Fibroblast of lung (primary cell): ENCODE measurements around the gene DHRS12. TPM values are rescaled to one million over a fixed set of nuclear protein-coding genes. Genes with fewer than 3 reads are reported as not detected.

Source experiments
- DNase-seq, 2 donors: peaks; one replicate each; pipeline versions ENCODE4 v3.0.0 to v3.0.0-alpha.2; 2010; ENCODE audit warnings: low read depth in 2 of 2
- H2AFZ ChIP-seq: 2 replicates; pipeline ENCODE4 v1.5.1; 2012; ENCODE audit warnings: low read length, control low read depth, inconsistent platforms
- H3K27ac ChIP-seq: 2 replicates; pipeline ENCODE4 v1.5.1; 2011; ENCODE audit warnings: low read length, control low read depth; ENCODE audit not compliant: insufficient read depth
- H3K27me3 ChIP-seq: 2 replicates; pipeline ENCODE4 v1.5.1; 2011; ENCODE audit warnings: mild to moderate bottlenecking, low read length; ENCODE audit not compliant: control insufficient read depth, insufficient read depth
- H3K36me3 ChIP-seq: 2 replicates; pipeline ENCODE4 v1.5.1; 2011; ENCODE audit warnings: low read length; ENCODE audit not compliant: control insufficient read depth, insufficient read depth
- H3K4me1 ChIP-seq: 2 replicates; pipeline ENCODE4 v1.5.1; 2011; ENCODE audit warnings: low read length; ENCODE audit not compliant: control insufficient read depth, insufficient read depth; ENCODE audit errors: extremely low read depth
- H3K4me2 ChIP-seq: 2 replicates; pipeline ENCODE4 v1.5.1; 2011; ENCODE audit warnings: low read length, control low read depth; ENCODE audit not compliant: insufficient read depth; ENCODE audit errors: extremely low read depth
- H3K4me3 ChIP-seq, 4 experiments: fragments of 200-600 bp in 1 of 4; sonication (generic) in 1 of 4; replicated peaks in 1 of 4; 2 replicates each; pipeline ENCODE4 v1.5.1; 2011 to 2016; ENCODE audit warnings: low read length in 4 of 4, low read depth in 3 of 4, mild to moderate bottlenecking in 3 of 4, control low read depth in 2 of 4, inconsistent platforms in 1 of 4, mixed read lengths in 1 of 4; ENCODE audit not compliant: insufficient read depth in 1 of 4; ENCODE audit errors: control extremely low read depth in 1 of 4
- H3K79me2 ChIP-seq: 2 replicates; pipeline ENCODE4 v1.5.1; 2012; ENCODE audit warnings: mild to moderate bottlenecking, low read length, inconsistent platforms; ENCODE audit not compliant: control insufficient read depth, insufficient read depth
- H3K9ac ChIP-seq: 2 replicates; pipeline ENCODE4 v1.5.1; 2011; ENCODE audit warnings: mild to moderate bottlenecking, low read length, control low read depth; ENCODE audit not compliant: insufficient read depth
- H3K9me3 ChIP-seq: 2 replicates; pipeline ENCODE4 v1.5.1; 2012; ENCODE audit warnings: low read depth, low read length; ENCODE audit not compliant: control insufficient read depth, insufficient read depth
- H4K20me1 ChIP-seq: 2 replicates; pipeline ENCODE4 v1.5.1; 2011; ENCODE audit warnings: low read length; ENCODE audit not compliant: control insufficient read depth, insufficient read depth; ENCODE audit errors: extremely low read depth
- EZH2 ChIP-seq: IDR thresholded peaks from 2 replicates; pipeline ENCODE4 v1.5.1; 2012; ENCODE audit warnings: low read length, control low read depth, mild to moderate bottlenecking; ENCODE audit errors: missing control alignments
- polyA plus RNA-seq, 2 donors: library from polyadenylated mRNA; depleted of rRNA in 1 of 2; stranded (reverse) in 1 of 2; unstranded in 1 of 2; fragments of >200 nt; gene quantifications; 2 replicates each; pipeline ENCODE4 v1.2.1, GENCODE V29; 2011 to 2012; ENCODE audit warnings: missing spikeins in 1 of 2
- total RNA-seq: library from RNA; depleted of rRNA; stranded (reverse); fragments of >200 nt; gene quantifications from 2 replicates; pipeline ENCODE4 v1.2.1, GENCODE V29; 2014
- TF ChIP-seq, protein P1 (sequence below), 2 donors: IDR thresholded peaks in 1 of 2; conservative IDR thresholded peaks in 1 of 2; 1 replicate in 1 of 2; 2 replicates in 1 of 2; pipeline ENCODE4 v1.5.1; 2011 to 2012; ENCODE audit warnings: low read length in 2 of 2, control low read depth in 1 of 2, inconsistent platforms in 1 of 2, low read depth in 1 of 2, mild to moderate bottlenecking in 1 of 2

DHRS12 gene
- total and polyA plus RNA-seq, 2 donors (not counting 1 experiment from before 2014, with no cell fraction given) = 5.7 to 6.1 TPM

DNA sequence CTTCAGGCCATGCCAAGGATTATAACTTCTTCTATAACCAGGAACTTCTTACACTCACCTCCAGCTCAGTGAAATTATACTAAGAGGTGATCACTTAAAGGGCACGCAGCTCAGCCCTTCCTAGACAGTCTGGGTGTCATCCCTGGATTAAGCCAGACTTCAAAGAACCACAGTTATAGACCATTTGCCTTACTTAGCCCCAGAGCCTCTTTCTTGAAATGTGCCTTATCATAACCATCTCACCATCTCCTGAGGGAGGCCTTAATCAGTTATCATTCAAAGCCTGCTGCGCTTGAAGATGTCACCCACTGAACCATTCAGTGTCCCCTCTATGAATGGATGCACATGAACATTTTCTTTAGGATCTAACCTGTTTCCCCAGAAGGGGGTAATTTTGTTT, 10.1 kb upstream of the DHRS12 start:
- no peaks in the 10 kb centered on the region for H3K9me3 ChIP-seq
- H3K9ac ChIP-seq = no peak overlapping the region

DNA sequence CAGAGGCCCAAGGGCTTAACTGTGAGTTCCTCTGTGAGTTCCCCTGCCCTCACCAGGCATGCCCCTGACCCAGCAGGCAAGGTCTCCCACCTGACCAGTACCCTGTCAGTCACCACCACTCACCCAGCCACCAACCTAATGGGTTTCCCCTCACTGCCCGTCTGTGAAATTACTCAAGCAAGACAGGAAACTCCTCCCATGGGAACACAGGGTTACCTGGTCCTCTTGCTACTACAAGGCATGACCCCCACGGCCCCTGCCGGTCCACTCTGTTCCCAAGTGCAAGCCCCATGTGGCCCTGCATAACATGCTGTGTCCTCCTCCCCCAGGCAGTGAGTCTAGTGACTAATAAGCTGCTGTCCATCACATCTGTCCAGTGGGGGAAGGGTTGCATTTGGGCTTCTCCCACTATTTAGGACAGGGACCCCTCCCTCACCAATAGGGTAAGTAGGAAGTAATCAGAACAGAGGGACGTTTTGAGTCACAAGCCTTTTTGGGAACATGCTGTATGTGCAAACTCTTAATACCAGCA, 8.0 kb upstream of the DHRS12 start:
- H3K79me2 ChIP-seq = no peaks in the 10 kb centered on the region
- H4K20me1 ChIP-seq = no peaks in the 10 kb centered on the region
- no peak overlapping the region for H3K4me3 ChIP-seq
- H3K27me3 ChIP-seq = peaks cover 11% of the 10 kb centered on the region
- H3K36me3 ChIP-seq = no peaks in the 10 kb centered on the region
- no peak for DNase-seq
- H3K9me3 ChIP-seq = no peaks in the 10 kb centered on the region
- no peak overlapping the region for H3K9ac ChIP-seq
- H3K4me1 ChIP-seq = no peaks in the 10 kb centered on the region
- no peak overlapping the region for H3K4me2 ChIP-seq
- H3K27ac ChIP-seq = no peak overlapping the region
- no peak overlapping the region for H2AFZ ChIP-seq
- TF ChIP-seq EZH2 = no peak
- TF ChIP-seq, protein P1, sequence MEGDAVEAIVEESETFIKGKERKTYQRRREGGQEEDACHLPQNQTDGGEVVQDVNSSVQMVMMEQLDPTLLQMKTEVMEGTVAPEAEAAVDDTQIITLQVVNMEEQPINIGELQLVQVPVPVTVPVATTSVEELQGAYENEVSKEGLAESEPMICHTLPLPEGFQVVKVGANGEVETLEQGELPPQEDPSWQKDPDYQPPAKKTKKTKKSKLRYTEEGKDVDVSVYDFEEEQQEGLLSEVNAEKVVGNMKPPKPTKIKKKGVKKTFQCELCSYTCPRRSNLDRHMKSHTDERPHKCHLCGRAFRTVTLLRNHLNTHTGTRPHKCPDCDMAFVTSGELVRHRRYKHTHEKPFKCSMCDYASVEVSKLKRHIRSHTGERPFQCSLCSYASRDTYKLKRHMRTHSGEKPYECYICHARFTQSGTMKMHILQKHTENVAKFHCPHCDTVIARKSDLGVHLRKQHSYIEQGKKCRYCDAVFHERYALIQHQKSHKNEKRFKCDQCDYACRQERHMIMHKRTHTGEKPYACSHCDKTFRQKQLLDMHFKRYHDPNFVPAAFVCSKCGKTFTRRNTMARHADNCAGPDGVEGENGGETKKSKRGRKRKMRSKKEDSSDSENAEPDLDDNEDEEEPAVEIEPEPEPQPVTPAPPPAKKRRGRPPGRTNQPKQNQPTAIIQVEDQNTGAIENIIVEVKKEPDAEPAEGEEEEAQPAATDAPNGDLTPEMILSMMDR (conservative IDR thresholded peaks at IDR 0.05 in 1 of 2, IDR thresholded peaks at IDR 0.05 in 1 of 2; ENCODE audit: low read depth in 1 of 2, low read length in 2 of 2) = no peak

More for the DNA sequence above, 10.1 kb upstream of the DHRS12 start:
- H3K36me3 ChIP-seq = no peaks in the 10 kb centered on the region
- TF ChIP-seq EZH2 = no peak
- TF ChIP-seq, protein P1 (conservative IDR thresholded peaks at IDR 0.05 in 1 of 2, IDR thresholded peaks at IDR 0.05 in 1 of 2; ENCODE audit: low read depth in 1 of 2, low read length in 2 of 2) = no peak
- H3K27me3 ChIP-seq = peaks cover 20% of the 10 kb centered on the region
- H3K4me3 ChIP-seq = no peak overlapping the region
- H4K20me1 ChIP-seq = no peaks in the 10 kb centered on the region
- H3K4me1 ChIP-seq = no peaks in the 10 kb centered on the region
- no peak overlapping the region for H3K27ac ChIP-seq
- DNase-seq = no peak
- H3K4me2 ChIP-seq = no peak overlapping the region
- no peaks in the 10 kb centered on the region for H3K79me2 ChIP-seq
- H2AFZ ChIP-seq = no peak overlapping the region

DNA sequence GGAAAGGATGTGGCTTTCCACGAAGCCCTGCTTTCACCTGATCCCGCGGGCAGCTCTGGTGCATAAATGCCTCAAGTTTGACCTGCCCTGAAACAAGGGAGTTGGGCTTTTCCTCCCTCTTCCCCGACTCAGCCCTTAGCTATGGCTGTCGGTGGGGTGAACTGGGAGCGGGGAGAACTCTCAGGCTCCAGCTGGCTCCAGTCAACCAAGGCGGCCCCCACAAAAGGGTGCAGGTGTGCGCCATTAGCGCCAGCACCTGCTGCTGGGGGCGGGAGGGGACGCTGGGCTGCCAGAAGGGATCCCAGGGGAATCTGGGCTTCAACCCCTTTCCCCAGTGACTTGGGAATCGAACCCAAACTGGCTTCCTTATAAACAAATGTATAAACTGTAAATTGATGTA, 7.1 kb upstream of the DHRS12 start:
- TF ChIP-seq, protein P1 (conservative IDR thresholded peaks at IDR 0.05 in 1 of 2, IDR thresholded peaks at IDR 0.05 in 1 of 2; ENCODE audit: low read depth in 1 of 2, low read length in 2 of 2) = no peak
- no peak for TF ChIP-seq EZH2

More for the DNA sequence above, 7.1 kb upstream of the DHRS12 start:
- Histone ChIP-seq H3K27me3 (peaks cover 9% of the 10 kb centered on the region), H3K4me1 (no peaks in the 10 kb centered on the region), H2AFZ (no peak overlapping the region), H3K36me3 (no peaks in the 10 kb centered on the region), H3K9me3 (no peaks in the 10 kb centered on the region), H3K9ac (no peak overlapping the region), H3K4me2 (no peak overlapping the region), H4K20me1 (no peaks in the 10 kb centered on the region), H3K27ac (no peak overlapping the region), H3K4me3 (no peak overlapping the region), H3K79me2 (no peaks in the 10 kb centered on the region)
- DNase-seq = no peak
